Fibroblast of mammary gland (primary cell): ENCODE results near the gene KRTAP5-10.
"Not testable (repeated sequence)": the region's sequence is repeated elsewhere in the genome, so short reads cannot be mapped to it uniquely, and the experiment has no call there.

Experiments
- DNase-seq: peaks from one replicate; pipeline ENCODE4 v3.0.0-alpha.2; 2010; ENCODE audit warnings: low read depth
- H3K4me3 ChIP-seq: 2 replicates; pipeline ENCODE4 v1.5.1; 2011; ENCODE audit warnings: low read depth, mild to moderate bottlenecking, low read length, moderate library complexity; ENCODE audit not compliant: control insufficient read depth
- CTCF ChIP-seq: conservative IDR thresholded peaks from 2 replicates; pipeline ENCODE4 v1.5.1; 2011; ENCODE audit warnings: low read depth, low read length, inconsistent platforms; ENCODE audit not compliant: control insufficient read depth, insufficient read depth

The KRTAP5-10 gene

GRCh38 chr11:71538666-71538990 is 26.7 kb upstream of the KRTAP5-10 start:
- no peak overlapping the region for H3K4me3 ChIP-seq
- TF ChIP-seq CTCF = no peak
- no peak for DNase-seq

DNA sequence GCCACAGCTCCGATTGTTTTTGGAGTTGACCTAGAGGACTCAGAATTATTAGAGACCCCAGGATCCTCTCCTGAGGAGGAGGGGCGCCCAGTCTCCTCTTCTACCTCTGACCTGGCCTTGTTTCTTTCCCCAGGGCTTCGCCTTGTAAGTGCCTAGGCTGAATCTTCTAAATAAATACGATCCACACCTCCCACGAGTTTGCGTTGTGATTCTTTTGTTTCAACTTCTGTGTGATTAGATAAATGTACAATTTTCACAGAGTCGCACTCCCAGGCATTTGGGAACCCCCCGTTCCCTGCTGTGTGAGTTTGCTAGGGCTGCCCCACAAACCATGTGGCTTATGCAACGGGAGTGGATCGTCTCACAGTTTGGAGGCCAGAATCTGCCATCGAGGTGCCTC is 26.3 kb upstream of the KRTAP5-10 start:
- TF ChIP-seq CTCF = no peak
- H3K4me3 ChIP-seq = no peak overlapping the region
- DNase-seq = no peak

DNA sequence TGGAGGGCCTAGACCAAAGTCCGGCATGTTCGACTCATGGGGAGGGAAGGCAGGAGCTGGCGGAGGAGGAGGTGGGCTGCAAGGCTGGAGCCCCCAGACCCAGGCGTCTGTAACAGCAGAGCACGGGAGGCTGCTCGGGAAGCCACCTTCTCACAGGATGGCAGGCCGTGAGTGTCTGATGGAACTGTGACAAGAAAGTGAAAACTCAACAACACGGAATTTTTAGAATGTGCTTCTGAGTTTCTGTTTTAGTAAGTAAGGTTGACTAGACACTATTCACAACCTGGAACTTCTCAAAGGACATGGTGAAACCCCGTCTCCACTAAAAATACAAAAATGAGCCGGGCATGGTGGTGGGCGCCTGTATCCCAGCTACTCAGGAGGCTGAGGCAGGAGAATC is 25.4 kb upstream of the KRTAP5-10 start:
- H3K4me3 ChIP-seq, DNase-seq: not testable (repeated sequence)

DNA sequence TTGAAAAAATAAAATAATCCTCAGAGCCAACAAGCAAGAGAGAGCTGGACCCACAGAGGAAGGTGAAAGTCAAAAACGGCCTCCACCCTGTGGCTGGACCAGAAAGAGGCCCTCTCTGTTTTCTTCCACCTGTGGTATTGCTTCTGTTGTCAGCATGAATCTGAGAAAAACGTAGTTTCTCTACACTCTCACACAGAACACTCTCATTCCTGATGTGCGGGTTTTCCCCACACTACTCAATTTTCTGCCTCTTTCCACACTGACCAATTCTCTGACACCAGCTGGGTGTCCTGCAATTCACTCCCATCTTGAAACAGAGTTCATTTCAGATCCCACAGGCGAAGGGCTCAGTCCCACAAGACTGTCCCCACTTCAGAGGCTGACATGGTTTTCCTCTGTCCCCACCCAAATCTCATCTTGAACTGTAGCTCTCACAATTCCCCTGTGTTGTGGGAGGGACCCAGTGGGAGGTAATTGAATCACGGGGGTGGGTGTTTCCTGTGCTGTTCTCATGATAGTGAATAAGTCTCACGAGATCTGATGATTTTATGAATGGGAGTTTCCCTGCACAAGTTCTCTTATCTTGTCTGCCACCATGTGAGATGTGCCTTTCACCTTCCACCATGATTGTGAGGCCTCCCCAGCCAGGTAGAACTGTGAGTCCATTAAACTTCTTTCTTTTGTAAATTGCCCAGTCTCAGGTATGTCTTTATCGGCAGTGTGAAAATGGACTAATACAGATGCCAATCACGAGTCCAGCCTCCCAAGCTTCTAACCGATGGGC is 24.6 kb upstream of the KRTAP5-10 start:
- DNase-seq, H3K4me3 ChIP-seq: not testable (repeated sequence)

- no peak for DNase-seq
- no peak for TF ChIP-seq CTCF
- H3K4me3 ChIP-seq = no peak overlapping the region
Observed at GRCh38 chr11:71542382-71542781, 23.0 kb upstream of the KRTAP5-10 start.

DNA sequence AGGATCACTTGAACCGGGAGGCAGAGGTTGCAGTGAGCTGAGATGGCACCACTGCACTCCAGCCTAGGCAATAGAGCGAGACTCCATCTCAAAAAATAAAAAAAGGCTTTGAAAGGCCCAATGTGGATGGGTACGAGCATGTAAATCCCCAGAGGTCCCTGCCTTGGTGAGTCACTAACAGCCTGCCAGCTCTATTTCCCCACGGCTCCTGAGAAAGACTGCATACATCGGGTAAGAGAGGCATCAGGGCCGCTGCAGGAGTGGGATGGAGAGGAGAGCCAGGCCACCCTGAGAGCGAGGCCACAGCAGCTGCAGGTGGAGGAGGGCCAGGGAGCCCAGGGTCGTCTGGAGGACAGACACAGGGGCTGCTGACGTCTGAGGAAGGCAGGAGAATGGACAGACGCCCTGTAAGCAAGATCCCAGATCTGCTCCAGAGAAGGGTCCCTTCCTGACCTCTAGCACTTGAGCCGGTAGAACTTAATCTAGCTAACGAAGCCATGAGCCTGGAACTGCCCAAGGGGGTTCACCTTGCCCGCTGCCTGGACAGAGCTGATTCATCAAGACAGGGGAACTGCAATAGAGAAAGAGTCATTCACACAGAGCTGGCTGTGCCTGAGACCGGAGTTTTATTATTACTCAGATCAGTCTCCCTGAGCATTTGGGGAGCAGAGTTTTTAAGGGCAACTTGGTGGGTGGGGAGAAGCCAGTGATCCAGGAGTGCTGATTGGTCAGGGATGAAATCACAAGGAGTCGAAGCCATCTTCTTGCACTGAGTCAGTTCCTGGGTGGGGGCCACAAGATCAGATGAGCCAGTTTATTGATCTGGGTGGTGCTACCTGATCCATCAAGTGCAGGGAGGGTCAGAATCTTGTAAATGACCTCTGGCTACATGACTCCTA is 22.2 kb upstream of the KRTAP5-10 start:
- no peak overlapping the region for H3K4me3 ChIP-seq
- DNase-seq = peak; percentile 22
- no peak for TF ChIP-seq CTCF

- TF ChIP-seq CTCF = no peak
- no peak overlapping the region for H3K4me3 ChIP-seq
- DNase-seq = no peak
Observed at GRCh38 chr11:71543866-71544265, 21.5 kb upstream of the KRTAP5-10 start.
